MM.1S (cell line): Measurements from ENCODE around the gene MOBP.

ENCODE experiments used
- DNase-seq: peaks from one replicate; pipeline ENCODE4 v3.0.0-alpha.2; 2015
- H2AFZ ChIP-seq: fragments of 300-600 bp; sonication (generic); 2 replicates; pipeline ENCODE4 v1.6.0; 2016; ENCODE audit warnings: antibody characterized with exemption, low read length
- H3F3A ChIP-seq: fragments of 300-600 bp; sonication (generic); 2 replicates; pipeline ENCODE4 v1.6.1; 2016; ENCODE audit warnings: mild to moderate bottlenecking, antibody characterized with exemption, low read length, moderate library complexity, mixed read lengths; ENCODE audit not compliant: insufficient read depth
- H3K27ac ChIP-seq: fragments of 300-600 bp; sonication (generic); 2 replicates; pipeline ENCODE4 v1.5.1; 2016; ENCODE audit warnings: mild to moderate bottlenecking, low read length
- H3K27me3 ChIP-seq: fragments of 300-600 bp; sonication (generic); replicated peaks from 2 replicates; pipeline ENCODE4 v1.6.0; 2016; ENCODE audit warnings: low read length; ENCODE audit not compliant: insufficient read depth
- H3K36me3 ChIP-seq: fragments of 300-600 bp; sonication (generic); replicated peaks from 2 replicates; pipeline ENCODE4 v1.6.1; 2016; ENCODE audit warnings: mild to moderate bottlenecking, low read length, mixed read lengths; ENCODE audit not compliant: insufficient read depth
- H3K4me1 ChIP-seq: fragments of 300-600 bp; sonication (generic); 2 replicates; pipeline ENCODE4 v1.6.1; 2016; ENCODE audit warnings: low read length, mixed read lengths
- H3K4me2 ChIP-seq: fragments of 300-600 bp; sonication (generic); 2 replicates; pipeline ENCODE4 v1.6.0; 2016; ENCODE audit warnings: low read depth, low read length
- H3K4me3 ChIP-seq: fragments of 300-600 bp; sonication (generic); 2 replicates; pipeline ENCODE4 v1.5.1; 2016; ENCODE audit warnings: low read length, mixed read lengths
- H3K79me2 ChIP-seq: fragments of 300-600 bp; sonication (generic); 2 replicates; pipeline ENCODE4 v1.6.1; 2016; ENCODE audit warnings: mixed run types, low read length, mixed read lengths
- H3K9ac ChIP-seq: fragments of 300-600 bp; sonication (generic); 2 replicates; pipeline ENCODE4 v1.6.1; 2016; ENCODE audit warnings: low read length, mixed read lengths
- H3K9me2 ChIP-seq: fragments of 300-600 bp; sonication (generic); replicated peaks from 2 replicates; pipeline ENCODE4 v1.6.1; 2016; ENCODE audit warnings: mild to moderate bottlenecking, low read length, mixed read lengths; ENCODE audit not compliant: insufficient read depth
- H3K9me3 ChIP-seq: fragments of 300-600 bp; sonication (generic); replicated peaks from 2 replicates; pipeline ENCODE4 v1.6.1; 2016; ENCODE audit warnings: mild to moderate bottlenecking, low read length, mixed read lengths; ENCODE audit not compliant: insufficient read depth
- H4K20me1 ChIP-seq: fragments of 300-600 bp; sonication (generic); 2 replicates; pipeline ENCODE4 v1.6.1; 2016; ENCODE audit warnings: mild to moderate bottlenecking, low read length, moderate library complexity, mixed read lengths; ENCODE audit not compliant: insufficient read depth
- CTCF ChIP-seq: fragments of 300-600 bp; sonication (generic); IDR thresholded peaks from 2 replicates; pipeline ENCODE4 v1.5.1; 2016; ENCODE audit warnings: antibody characterized with exemption, low read length, mixed read lengths
- EZH2 ChIP-seq: fragments of 300-600 bp; sonication (generic); optimal IDR thresholded peaks from 2 replicates; pipeline ENCODE3; 2017; ENCODE audit warnings: low read depth, mild to moderate bottlenecking, antibody characterized with exemption, low read length, mixed read lengths
- EZH2phosphoT487 ChIP-seq: fragments of 300-600 bp; sonication (generic); IDR thresholded peaks from 2 replicates; pipeline ENCODE4 v1.6.1; 2018; ENCODE audit warnings: antibody characterized with exemption, low read length

The MOBP gene

GRCh38 chr3:39519554-39520288, 52.2 kb downstream of the MOBP start:
- no peak overlapping the region for H3K9ac ChIP-seq
- no peaks in the 10 kb centered on the region for H3F3A ChIP-seq
- no peaks in the 10 kb centered on the region for H3K4me1 ChIP-seq
- no peak overlapping the region for H2AFZ ChIP-seq
- no peaks in the 10 kb centered on the region for H3K9me2 ChIP-seq
- H3K27ac ChIP-seq, result no peak overlapping the region
- H3K79me2 ChIP-seq, result no peaks in the 10 kb centered on the region
- no peaks in the 10 kb centered on the region for H3K27me3 ChIP-seq
- H3K9me3 ChIP-seq, result no peaks in the 10 kb centered on the region; the same call in 1 of the 2 replicates
- no peaks in the 10 kb centered on the region for H4K20me1 ChIP-seq
- H3K36me3 ChIP-seq, result no peaks in the 10 kb centered on the region
- no peak overlapping the region for H3K4me3 ChIP-seq
- no peak for TF ChIP-seq EZH2phosphoT487
- TF ChIP-seq EZH2, result no peak
- no peak for TF ChIP-seq CTCF
- H3K4me2 ChIP-seq, result no peak overlapping the region
- DNase-seq, result no peak

GRCh38 chr3:39521456-39521855, 54.0 kb downstream of the MOBP start:
- TF ChIP-seq EZH2phosphoT487 (no peak), CTCF (no peak), EZH2 (no peak)

DNA sequence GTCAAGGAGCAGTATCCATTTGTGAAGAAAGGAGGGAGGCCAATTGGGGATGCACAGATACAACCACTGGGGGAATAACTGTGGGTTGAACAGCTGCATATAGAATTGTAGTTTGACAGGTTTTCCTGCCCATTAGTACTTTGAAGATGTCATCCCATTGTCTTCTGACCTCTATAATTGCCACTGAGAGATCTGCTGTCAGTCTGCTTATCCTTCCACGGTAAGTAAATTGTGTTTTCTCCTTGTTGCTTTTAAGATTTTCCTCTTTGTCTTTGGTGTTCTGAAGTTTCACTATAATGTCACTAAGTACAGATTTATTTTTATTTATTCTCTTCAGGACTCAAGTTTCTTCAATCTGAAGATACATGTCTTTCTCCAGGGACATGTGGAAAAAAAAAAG, 56.6 kb downstream of the MOBP start:
- no peak for TF ChIP-seq EZH2phosphoT487
- no peak for TF ChIP-seq CTCF
- no peak for TF ChIP-seq EZH2
- Histone ChIP-seq H3K27ac (no peak overlapping the region), H3K9me2 (no peaks in the 10 kb centered on the region), H3K27me3 (no peaks in the 10 kb centered on the region), H3F3A (no peaks in the 10 kb centered on the region), H4K20me1 (no peaks in the 10 kb centered on the region), H3K36me3 (no peaks in the 10 kb centered on the region), H3K4me3 (no peak overlapping the region), H3K79me2 (no peaks in the 10 kb centered on the region), H2AFZ (no peak overlapping the region), H3K4me1 (no peaks in the 10 kb centered on the region), H3K4me2 (no peak overlapping the region), H3K9me3 (no peaks in the 10 kb centered on the region; the same call in 1 of the 2 replicates), H3K9ac (no peak overlapping the region)
- DNase-seq, result no peak

More at GRCh38 chr3:39521456-39521855, 54.0 kb downstream of the MOBP start:
- H2AFZ ChIP-seq, result no peak overlapping the region
- no peaks in the 10 kb centered on the region; the same call in 1 of the 2 replicates for H3K9me3 ChIP-seq
- no peaks in the 10 kb centered on the region for H3K4me1 ChIP-seq
- H3K9ac ChIP-seq, result no peak overlapping the region
- H3K27ac ChIP-seq, result no peak overlapping the region
- no peaks in the 10 kb centered on the region for H3F3A ChIP-seq
- no peaks in the 10 kb centered on the region for H3K36me3 ChIP-seq
- H3K9me2 ChIP-seq, result no peaks in the 10 kb centered on the region
- H3K4me3 ChIP-seq, result no peak overlapping the region
- H4K20me1 ChIP-seq, result no peaks in the 10 kb centered on the region
- H3K79me2 ChIP-seq, result no peaks in the 10 kb centered on the region
- no peak overlapping the region for H3K4me2 ChIP-seq
- no peaks in the 10 kb centered on the region for H3K27me3 ChIP-seq
- no peak for DNase-seq
